HEK293 (cell line): ENCODE measurements around the gene ZNF19.

Source experiments
- AEBP2 ChIP-seq: fragments of 450-650 bp; formaldehyde crosslinking; IDR thresholded peaks from 2 replicates; pipeline ENCODE4 v1.5.1; 2016; ENCODE audit warnings: missing biosample characterization, missing genetic modification characterization, borderline replicate concordance
- CTCF ChIP-seq: fragments of 450-650 bp; formaldehyde crosslinking; IDR thresholded peaks from 2 replicates; pipeline ENCODE4 v1.5.1; 2016; ENCODE audit warnings: missing biosample characterization, missing genetic modification characterization
- ELK4 ChIP-seq: IDR thresholded peaks from 2 replicates; pipeline ENCODE4 v1.6.1; 2011; ENCODE audit warnings: mild to moderate bottlenecking, low read depth, low read length, borderline replicate concordance
- PRDM10 ChIP-seq: fragments of 450-650 bp; formaldehyde crosslinking; IDR thresholded peaks from 2 replicates; pipeline ENCODE4 v1.5.1; 2016; ENCODE audit warnings: missing biosample characterization, missing genetic modification characterization
- ZNF274 ChIP-seq, 2 experiments: fragments of 200-500 bp in 1 of 2; fragments of 450-650 bp in 1 of 2; sonication (Bioruptor generic) in 1 of 2; formaldehyde crosslinking in 1 of 2; IDR thresholded peaks; 2 replicates each; pipeline versions ENCODE4 v1.5.1 to v1.6.1; 2014 to 2016; ENCODE audit warnings: borderline replicate concordance in 1 of 2, inconsistent platforms in 1 of 2, low read length in 1 of 2, missing biosample characterization in 1 of 2, missing genetic modification characterization in 1 of 2
- ZNF404 ChIP-seq: fragments of 450-650 bp; formaldehyde crosslinking; IDR thresholded peaks from 2 replicates; pipeline ENCODE4 v1.5.1; 2017; ENCODE audit warnings: missing biosample characterization, missing genetic modification characterization
- ZNF416 ChIP-seq: fragments of 450-650 bp; formaldehyde crosslinking; IDR thresholded peaks from 2 replicates; pipeline ENCODE4 v1.5.1; 2016; ENCODE audit warnings: missing biosample characterization, missing genetic modification characterization

DNA sequence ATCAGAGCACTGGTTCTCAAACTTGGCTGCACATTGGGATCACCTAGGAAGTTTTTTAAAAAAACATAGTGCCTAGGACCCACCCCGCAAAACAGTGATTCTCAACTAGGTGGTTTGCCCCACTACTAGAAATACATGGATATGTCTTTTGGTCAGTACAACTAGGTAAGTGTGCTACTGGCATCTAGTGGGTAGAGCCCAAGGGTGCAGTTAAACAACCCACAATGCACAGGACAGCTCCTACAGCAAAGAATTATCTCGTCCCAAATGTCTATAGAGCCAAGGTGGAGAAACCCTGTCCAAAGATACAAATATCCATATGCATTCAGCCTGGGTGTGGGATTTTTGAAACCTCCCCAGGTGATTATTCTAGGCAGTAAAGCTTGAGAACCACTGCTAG is 11.8 kb upstream of the ZNF19 start:
- TF ChIP-seq ZNF274 (IDR thresholded peaks at IDR 0.05; ENCODE audit: low read length) (no peak), ZNF274 (tag by site-specific recombination; IDR thresholded peaks at IDR 0.05; ENCODE audit: borderline replicate concordance) (no peak), AEBP2 (tag by site-specific recombination) (no peak), PRDM10 (tag by site-specific recombination) (no peak), CTCF (tag by site-specific recombination) (no peak), ZNF404 (tag by site-specific recombination) (no peak), ELK4 (no peak), ZNF416 (tag by site-specific recombination) (no peak)
